Cardiac fibroblast (primary cell): ENCODE measurements around the gene NRCAM.
"Not testable (repeated sequence)": the region's sequence is repeated elsewhere in the genome, so short reads cannot be mapped to it uniquely, and the experiment has no call there.

ENCODE experiments used
- DNase-seq, 2 donors: peaks; one replicate each; pipeline versions ENCODE4 v3.0.0 to v3.0.0-alpha.2; 2010; ENCODE audit warnings: low read depth in 2 of 2
- H3K4me3 ChIP-seq, 2 donors: replicated peaks in 1 of 2; 1 replicate in 1 of 2; 2 replicates in 1 of 2; pipeline ENCODE4 v1.5.1; 2011; ENCODE audit warnings: low read depth in 2 of 2, low read length in 2 of 2, mild to moderate bottlenecking in 2 of 2, moderate library complexity in 1 of 2
- CTCF ChIP-seq: IDR thresholded peaks from one replicate; pipeline ENCODE4 v1.5.1; 2011; ENCODE audit warnings: low read depth, mild to moderate bottlenecking, low read length, inconsistent platforms

Gene NRCAM

GRCh38 chr7:108479118-108479517 is 22.9 kb upstream of the NRCAM start:
- no peak for DNase-seq
- no peak overlapping the region for H3K4me3 ChIP-seq
- TF ChIP-seq CTCF: no peak

DNA sequence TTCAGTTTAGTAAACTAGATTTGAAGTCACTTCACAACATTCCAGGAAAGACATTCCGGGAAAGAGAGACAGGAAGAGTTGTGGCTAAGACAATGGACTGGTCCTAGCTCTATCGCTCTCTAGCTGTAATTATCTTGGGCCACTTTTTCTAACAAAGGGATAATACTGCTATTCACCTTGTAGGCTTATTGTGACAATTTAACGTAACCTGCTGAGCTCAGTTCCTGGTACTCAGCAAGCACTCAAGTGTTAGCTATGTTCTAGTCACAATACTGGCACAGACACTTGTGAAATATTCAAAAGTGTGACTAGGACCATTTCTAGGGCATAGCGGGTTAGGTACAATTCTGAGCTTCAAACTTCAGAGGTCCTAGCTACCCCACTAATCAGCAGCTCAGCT is 12.0 kb upstream of the NRCAM start:
- H3K4me3 ChIP-seq: no peak overlapping the region
- DNase-seq: no peak
- no peak for TF ChIP-seq CTCF

GRCh38 chr7:108467391-108467790 is 11.2 kb upstream of the NRCAM start:
- H3K4me3 ChIP-seq: no peak overlapping the region
- no peak for DNase-seq
- no peak for TF ChIP-seq CTCF

GRCh38 chr7:108466322-108466721 is 10.1 kb upstream of the NRCAM start:
- DNase-seq, H3K4me3 ChIP-seq: not testable (repeated sequence)

GRCh38 chr7:108464743-108465142 is 8.5 kb upstream of the NRCAM start:
- TF ChIP-seq CTCF: no peak
- DNase-seq: peak in 1 of 2 donors; percentile 39
- no peak overlapping the region for H3K4me3 ChIP-seq

GRCh38 chr7:108463613-108464012 is 7.4 kb upstream of the NRCAM start:
- DNase-seq: no peak

DNA sequence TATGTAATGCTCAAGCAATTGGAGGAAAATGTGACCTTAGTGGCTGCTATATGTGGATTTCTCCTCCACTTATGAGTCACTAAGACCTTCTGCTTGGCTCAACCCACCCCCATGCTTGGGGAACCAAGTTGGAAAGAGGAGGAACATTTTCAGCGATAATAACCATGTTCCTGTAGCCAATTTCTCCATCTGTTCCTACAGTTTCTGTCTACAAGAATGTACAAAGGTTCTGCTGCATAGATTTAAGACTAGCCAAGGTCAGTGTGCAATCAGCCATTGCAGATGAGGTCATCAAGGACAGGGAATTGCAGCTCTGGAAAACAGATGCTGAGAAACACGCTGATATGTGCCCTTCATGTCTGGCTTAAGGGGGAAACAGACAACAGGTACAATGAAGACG is 5.6 kb upstream of the NRCAM start:
- no peak overlapping the region for H3K4me3 ChIP-seq
- DNase-seq: peak; percentile 35 to 58
- no peak for TF ChIP-seq CTCF

More at GRCh38 chr7:108463613-108464012, 7.4 kb upstream of the NRCAM start:
- no peak for TF ChIP-seq CTCF
- H3K4me3 ChIP-seq: no peak overlapping the region

- TF ChIP-seq CTCF: no peak
- H3K4me3 ChIP-seq: no peak overlapping the region
- DNase-seq: no peak
These were observed 4.7 kb upstream of the NRCAM start for GRCh38 chr7:108460964-108461363.
